ENCODE data around the gene CXCR1. TPM values are rescaled to one million over a fixed set of nuclear protein-coding genes. Genes with fewer than 3 reads are reported as not detected.
"Not testable (repeated sequence)": the region's sequence is repeated elsewhere in the genome, so short reads cannot be mapped to it uniquely, and the experiment has no call there.

The CXCR1 gene
- total RNA-seq, 1 donor from 2014 or later = 0.52 TPM

GRCh38 chr2:218123986-218124385 is 42.8 kb downstream of the CXCR1 start:
- no peak overlapping the region for H3K27ac ChIP-seq (ENCODE audit: low read depth, low read length)
- no peaks in the 10 kb centered on the region for H3K9me3 ChIP-seq (ENCODE audit: control insufficient read depth in 3 of 3, low read length in 3 of 3)
- H3K27me3 ChIP-seq (ENCODE audit: control insufficient read depth in 3 of 3, insufficient read depth in 3 of 3, low read length in 3 of 3) = peaks cover 0 to 16% (median 4%) of the 10 kb centered on the region in 3 donors
- H3K4me3 ChIP-seq (ENCODE audit: low read length in 3 of 3) = no peak overlapping the region
- H3K4me1 ChIP-seq (ENCODE audit: control insufficient read depth in 3 of 3, insufficient read depth in 3 of 3, low read length in 3 of 3) = no peaks in the 10 kb centered on the region
- H3K36me3 ChIP-seq (ENCODE audit: control insufficient read depth in 3 of 3, insufficient read depth in 3 of 3, low read length in 3 of 3) = no peaks in the 10 kb centered on the region
- no peak overlapping the region for H3K9ac ChIP-seq (ENCODE audit: low read depth in 1 of 3, low read length in 3 of 3)

GRCh38 chr2:218122286-218122685 is 44.5 kb downstream of the CXCR1 start:
- H3K9me3 ChIP-seq (ENCODE audit: control insufficient read depth in 3 of 3, low read length in 3 of 3); H3K36me3 ChIP-seq (ENCODE audit: control insufficient read depth in 3 of 3, insufficient read depth in 3 of 3, low read length in 3 of 3); H3K27ac ChIP-seq (ENCODE audit: low read depth, low read length); H3K9ac ChIP-seq (ENCODE audit: low read depth in 1 of 3, low read length in 3 of 3); H3K4me1 ChIP-seq (ENCODE audit: control insufficient read depth in 3 of 3, insufficient read depth in 3 of 3, low read length in 3 of 3); H3K4me3 ChIP-seq (ENCODE audit: low read length in 3 of 3): not testable (repeated sequence)
- H3K27me3 ChIP-seq (ENCODE audit: control insufficient read depth in 3 of 3, insufficient read depth in 3 of 3, low read length in 3 of 3) = peaks cover 0 to 16% (median 1%) of the 10 kb centered on the region in 3 donors

- not testable (repeated sequence) for H3K9ac ChIP-seq (ENCODE audit: low read depth in 1 of 3, low read length in 3 of 3); H3K4me1 ChIP-seq (ENCODE audit: control insufficient read depth in 3 of 3, insufficient read depth in 3 of 3, low read length in 3 of 3); H3K9me3 ChIP-seq (ENCODE audit: control insufficient read depth in 3 of 3, low read length in 3 of 3); H3K36me3 ChIP-seq (ENCODE audit: control insufficient read depth in 3 of 3, insufficient read depth in 3 of 3, low read length in 3 of 3); H3K27ac ChIP-seq (ENCODE audit: low read depth, low read length); H3K4me3 ChIP-seq (ENCODE audit: low read length in 3 of 3)
- H3K27me3 ChIP-seq (ENCODE audit: control insufficient read depth in 3 of 3, insufficient read depth in 3 of 3, low read length in 3 of 3) = peaks cover 0 to 16% (median 0%) of the 10 kb centered on the region in 3 donors
Observed at GRCh38 chr2:218121789-218122188, 45.0 kb downstream of the CXCR1 start.

Other genes starting within 250 kb of the CXCR1 start
- gene TNS1, start 164.0 kb downstream of the CXCR1 start, total RNA-seq = 73.1 TPM
- gene RUFY4, start 97.7 kb downstream of the CXCR1 start, total RNA-seq = not detected
- gene CXCR2, start 40.9 kb downstream of the CXCR1 start, total RNA-seq = under 0.01 TPM
- gene ARPC2, start 50.2 kb upstream of the CXCR1 start, total RNA-seq = 172 TPM
- 1.0 TPM for gene GPBAR1, start 94.1 kb upstream of the CXCR1 start, total RNA-seq
- gene AAMP, start 103.2 kb upstream of the CXCR1 start, total RNA-seq = 121 TPM
- 39.1 TPM for gene PNKD, start 103.6 kb upstream of the CXCR1 start, total RNA-seq
- gene TMBIM1, start 125.5 kb upstream of the CXCR1 start, total RNA-seq = 109 TPM
- not detected for gene CATIP, start 189.9 kb upstream of the CXCR1 start, total RNA-seq
- gene SLC11A1, start 215.3 kb upstream of the CXCR1 start, total RNA-seq = 1.0 TPM
- 44.4 TPM for gene CTDSP1, start 232.9 kb upstream of the CXCR1 start, total RNA-seq

All from skeletal muscle tissue (tissue), 4 donors.